HFF-Myc (cell line): ENCODE results near the gene KCNJ8.

Experiments
- DNase-seq: peaks from one replicate; pipeline ENCODE4 v3.0.0-alpha.2; 2011; ENCODE audit warnings: low read depth; ENCODE audit errors: extremely low read depth
- H3K4me3 ChIP-seq: replicated peaks from 2 replicates; pipeline ENCODE4 v1.5.1; 2011; ENCODE audit warnings: low read depth, mild to moderate bottlenecking, control low read depth, low read length
- CTCF ChIP-seq: IDR thresholded peaks from 2 replicates; pipeline ENCODE4 v1.5.1; 2012; ENCODE audit warnings: mild to moderate bottlenecking, low read depth, low read length, control low read depth; ENCODE audit errors: missing control alignments

The KCNJ8 gene

GRCh38 chr12:21757735-21758134 lies 16.8 kb downstream of the KCNJ8 start:
- no peak for DNase-seq
- no peak for TF ChIP-seq CTCF
- no peak overlapping the region for H3K4me3 ChIP-seq

GRCh38 chr12:21756699-21757098 lies 17.8 kb downstream of the KCNJ8 start:
- no peak for DNase-seq
- no peak for TF ChIP-seq CTCF
- no peak overlapping the region for H3K4me3 ChIP-seq

GRCh38 chr12:21751517-21751916 lies 23.0 kb downstream of the KCNJ8 start:
- TF ChIP-seq CTCF: no peak
- no peak for DNase-seq
- no peak overlapping the region for H3K4me3 ChIP-seq

GRCh38 chr12:21745258-21745657 lies 29.2 kb downstream of the KCNJ8 start:
- no peak overlapping the region for H3K4me3 ChIP-seq
- TF ChIP-seq CTCF: no peak
- DNase-seq: no peak

GRCh38 chr12:21731144-21731543 lies 43.4 kb downstream of the KCNJ8 start:
- TF ChIP-seq CTCF: no peak
- H3K4me3 ChIP-seq: no peak overlapping the region
- DNase-seq: no peak

GRCh38 chr12:21725731-21726130 lies 48.8 kb downstream of the KCNJ8 start:
- no peak for DNase-seq
- no peak overlapping the region for H3K4me3 ChIP-seq
- no peak for TF ChIP-seq CTCF

GRCh38 chr12:21718944-21719650 lies 55.4 kb downstream of the KCNJ8 start:
- no peak for DNase-seq
- no peak for TF ChIP-seq CTCF
- H3K4me3 ChIP-seq: no peak overlapping the region
